EH (cell line): ENCODE measurements around the gene AIF1L.
A peak's percentile ranks its signal among the peaks of the same experiment; 100 is the strongest.

Experiments used
- DNase-seq: peaks from one replicate; pipeline ENCODE4 v3.0.0-alpha.2; 2015; ENCODE audit warnings: low read depth

Gene AIF1L

GRCh38 chr9:131096269-131097125 is at the start of gene AIF1L:
Gene AIF1L, plus strand, starts transcription at chr9:131096531. Its CDS starts 99 bp downstream, at chr9:131096630.
- DNase-seq = peak; percentile 12

GRCh38 chr9:131046581-131047202 is 49.6 kb upstream of the AIF1L start:
- DNase-seq = peak; percentile 65

GRCh38 chr9:131048332-131048731 is 48.0 kb upstream of the AIF1L start:
- no peak for DNase-seq

GRCh38 chr9:131048820-131049219 is 47.5 kb upstream of the AIF1L start:
- no peak for DNase-seq

- DNase-seq = peak; percentile 18
Measured at GRCh38 chr9:131049829-131050715, 46.3 kb upstream of the AIF1L start.

- no peak for DNase-seq
Measured at GRCh38 chr9:131050831-131051230, 45.5 kb upstream of the AIF1L start.

GRCh38 chr9:131051592-131052517 is 44.5 kb upstream of the AIF1L start:
- no peak for DNase-seq

GRCh38 chr9:131053896-131054295 is 42.4 kb upstream of the AIF1L start:
- DNase-seq = no peak

GRCh38 chr9:131056781-131057506 is 39.4 kb upstream of the AIF1L start:
- DNase-seq = no peak

- no peak for DNase-seq
Measured at GRCh38 chr9:131060900-131061630, 35.3 kb upstream of the AIF1L start.

GRCh38 chr9:131062969-131063368 is 33.4 kb upstream of the AIF1L start:
- no peak for DNase-seq

- no peak for DNase-seq
Measured at GRCh38 chr9:131065599-131065998, 30.7 kb upstream of the AIF1L start.

- no peak for DNase-seq
Measured at GRCh38 chr9:131067625-131068024, 28.7 kb upstream of the AIF1L start.

- no peak for DNase-seq
Measured at GRCh38 chr9:131068076-131068816, 28.1 kb upstream of the AIF1L start.

GRCh38 chr9:131069699-131070098 is 26.6 kb upstream of the AIF1L start:
- no peak for DNase-seq

GRCh38 chr9:131072107-131072870 is 24.0 kb upstream of the AIF1L start:
- no peak for DNase-seq

GRCh38 chr9:131072871-131073237 is 23.5 kb upstream of the AIF1L start:
- no peak for DNase-seq

- DNase-seq = no peak
Measured at GRCh38 chr9:131076347-131077195, 19.8 kb upstream of the AIF1L start.
